Measurements from ENCODE around the gene KDM5C. TPM values are rescaled to one million over a fixed set of nuclear protein-coding genes. Genes with fewer than 3 reads are reported as not detected.

Gene KDM5C
- total RNA-seq, 1 donor from 2014 or later: 75.2 TPM

GRCh38 chrX:53265771-53266574 lies 41.0 kb upstream of the KDM5C start:
- H3K27ac Mint-ChIP-seq (ENCODE audit: unreplicated experiment): peak overlapping the region; percentile 67
- no peak overlapping the region for H3K4me3 Mint-ChIP-seq (ENCODE audit: unreplicated experiment)
- no peak for TF ChIP-seq CTCF (IDR thresholded peaks at IDR 0.05)
- H3K27me3 Mint-ChIP-seq (ENCODE audit: low read depth): no peaks in the 10 kb centered on the region
- no peak for DNase-seq (ENCODE audit: low spot score)
- no peaks in the 10 kb centered on the region for H3K9me3 Mint-ChIP-seq (ENCODE audit: low read depth)
- H3K36me3 Mint-ChIP-seq (ENCODE audit: low read depth): peaks cover 2% of the 10 kb centered on the region
- peaks cover 22% of the 10 kb centered on the region for H3K4me1 Mint-ChIP-seq (ENCODE audit: low read depth)

GRCh38 chrX:53263597-53264094 lies 38.6 kb upstream of the KDM5C start:
- Mint-ChIP-seq H3K4me3 (ENCODE audit: unreplicated experiment) (no peak overlapping the region), H3K36me3 (ENCODE audit: low read depth) (peaks cover 2% of the 10 kb centered on the region), H3K4me1 (ENCODE audit: low read depth) (peaks cover 22% of the 10 kb centered on the region), H3K27me3 (ENCODE audit: low read depth) (no peaks in the 10 kb centered on the region), H3K9me3 (ENCODE audit: low read depth) (peaks cover 2% of the 10 kb centered on the region), H3K27ac (ENCODE audit: unreplicated experiment) (no peak overlapping the region)
- TF ChIP-seq CTCF (IDR thresholded peaks at IDR 0.05): no peak
- no peak for DNase-seq (ENCODE audit: low spot score)

GRCh38 chrX:53262918-53263394 lies 37.9 kb upstream of the KDM5C start:
- DNase-seq (ENCODE audit: low spot score): no peak
- H3K4me1 Mint-ChIP-seq (ENCODE audit: low read depth): peaks cover 22% of the 10 kb centered on the region
- H3K4me3 Mint-ChIP-seq (ENCODE audit: unreplicated experiment): no peak overlapping the region
- H3K27me3 Mint-ChIP-seq (ENCODE audit: low read depth): no peaks in the 10 kb centered on the region
- no peak for TF ChIP-seq CTCF (IDR thresholded peaks at IDR 0.05)
- H3K36me3 Mint-ChIP-seq (ENCODE audit: low read depth): peaks cover 2% of the 10 kb centered on the region
- H3K9me3 Mint-ChIP-seq (ENCODE audit: low read depth): peaks cover 2% of the 10 kb centered on the region
- H3K27ac Mint-ChIP-seq (ENCODE audit: unreplicated experiment): no peak overlapping the region

- Mint-ChIP-seq H3K4me3 (ENCODE audit: unreplicated experiment) (no peak overlapping the region), H3K9me3 (ENCODE audit: low read depth) (peaks cover 2% of the 10 kb centered on the region), H3K27me3 (ENCODE audit: low read depth) (no peaks in the 10 kb centered on the region), H3K27ac (ENCODE audit: unreplicated experiment) (no peak overlapping the region), H3K36me3 (ENCODE audit: low read depth) (peaks cover 2% of the 10 kb centered on the region), H3K4me1 (ENCODE audit: low read depth) (peaks cover 22% of the 10 kb centered on the region)
- TF ChIP-seq CTCF (IDR thresholded peaks at IDR 0.05): no peak
- no peak for DNase-seq (ENCODE audit: low spot score)
These were observed 37.3 kb upstream of the KDM5C start for GRCh38 chrX:53262189-53262917.

GRCh38 chrX:53261355-53261972 lies 36.5 kb upstream of the KDM5C start:
- DNase-seq (ENCODE audit: low spot score): no peak
- H3K4me3 Mint-ChIP-seq (ENCODE audit: unreplicated experiment): no peak overlapping the region
- peaks cover 2% of the 10 kb centered on the region for H3K36me3 Mint-ChIP-seq (ENCODE audit: low read depth)
- peaks cover 22% of the 10 kb centered on the region for H3K4me1 Mint-ChIP-seq (ENCODE audit: low read depth)
- H3K9me3 Mint-ChIP-seq (ENCODE audit: low read depth): peaks cover 2% of the 10 kb centered on the region
- H3K27ac Mint-ChIP-seq (ENCODE audit: unreplicated experiment): no peak overlapping the region
- no peaks in the 10 kb centered on the region for H3K27me3 Mint-ChIP-seq (ENCODE audit: low read depth)
- no peak for TF ChIP-seq CTCF (IDR thresholded peaks at IDR 0.05)

All from chondrocyte (in vitro differentiated cells).